Heart left ventricle (tissue), 16 donors: ENCODE results near the gene KHDC3L. TPM values are rescaled to one million over a fixed set of nuclear protein-coding genes. Genes with fewer than 3 reads are reported as not detected.

Source experiments
- ATAC-seq, 4 donors: fragments of 200-7000 bp; cut with Tn5 transposase; one replicate each; pipeline ENCODE4 v1.9.1; 2020 to 2022; ENCODE audit warnings: moderate library complexity in 4 of 4, mild to moderate bottlenecking in 3 of 4, moderate number of reproducible peaks in 1 of 4
- DNase-seq, 5 donors: peaks; one replicate each; pipeline ENCODE4 v3.0.0-alpha.2; 2020
- H3K27ac ChIP-seq, 12 donors: fragments of 200-600 bp; sonication (generic) in 4 of 12; one replicate each; pipeline versions ENCODE4 v1.5.0 to v1.8.0; 2016 to 2022; ENCODE audit warnings: mild to moderate bottlenecking in 2 of 12
- H3K27me3 ChIP-seq, 9 donors: fragments of 200-600 bp; sonication (generic) in 2 of 9; one replicate each; pipeline versions ENCODE4 v1.5.1 to v1.8.0; 2016 to 2022; ENCODE audit warnings: mild to moderate bottlenecking in 3 of 9
- H3K36me3 ChIP-seq, 9 donors: fragments of 200-600 bp; sonication (generic) in 2 of 9; one replicate each; pipeline versions ENCODE4 v1.5.0 to v1.8.0; 2018 to 2022; ENCODE audit warnings: mild to moderate bottlenecking in 2 of 9
- H3K4me1 ChIP-seq, 12 donors: fragments of 200-600 bp; sonication (generic) in 4 of 12; one replicate each; pipeline versions ENCODE4 v1.5.0 to v1.8.0; 2016 to 2022; ENCODE audit warnings: mild to moderate bottlenecking in 3 of 12
- H3K4me3 ChIP-seq, 12 donors: fragments of 200-600 bp; sonication (generic) in 4 of 12; one replicate each; pipeline versions ENCODE4 v1.5.0 to v1.8.0; 2017 to 2022; ENCODE audit warnings: mild to moderate bottlenecking in 9 of 12, moderate library complexity in 4 of 12
- H3K9me3 ChIP-seq, 12 donors: fragments of 200-600 bp; sonication (generic) in 4 of 12; one replicate each; pipeline versions ENCODE4 v1.5.0 to v1.8.0; 2016 to 2022; ENCODE audit warnings: mild to moderate bottlenecking in 1 of 12
- CTCF ChIP-seq, 12 donors: fragments of 200-600 bp; sonication (generic) in 4 of 12; IDR thresholded peaks; one replicate each; pipeline versions ENCODE4 v1.5.0 to v1.8.0; 2018 to 2022; ENCODE audit warnings: antibody characterized with exemption in 12 of 12, mild to moderate bottlenecking in 5 of 12
- POLR2A ChIP-seq, 2 donors: fragments of 450-650 bp; IDR thresholded peaks; one replicate each; pipeline ENCODE4 v1.6.1; 2017; ENCODE audit warnings: antibody characterized with exemption in 2 of 2, mild to moderate bottlenecking in 2 of 2, moderate library complexity in 2 of 2
- WGBS, 4 donors: extraction: QIAGEN DNeasy Blood & Tissue Kit in 2 of 4; methylation state at CpG; one replicate each; pipeline versions ENCODE4 v1.1.5 to v1.1.7; 2013 to 2018; 5-methylcytosine and 5-hydroxymethylcytosine counted together
- intact Hi-C, 10 donors: fragments of 100-400 bp; cut with DNase I; formaldehyde crosslinking; loops; one replicate each; pipeline versions ENCODE4 v1.11.1 to v1.14.2; 2022
- polyA plus RNA-seq, 2 donors: library from polyadenylated mRNA; stranded (reverse); fragments of 200-250 nt; gene quantifications; one replicate each; pipeline ENCODE4 v1.2.3, GENCODE V29; 2013
- total RNA-seq, 9 donors: library from RNA; depleted of rRNA in 2 of 9; stranded (reverse); fragments of >200 nt in 2 of 9; fragmentation: NEBNext Ultra II Directional in 3 of 9; extraction: Animal tissue kit (Norgen Biotek cat#: 25700) in 3 of 9; gene quantifications; one replicate each; pipeline versions ENCODE4 v1.1.0 to v1.2.4, GENCODE V29; 2016 to 2023
- donor health status: ischemic (EF 13 %, LVEDD 7.1; RV severe dilation, severe dysfunction).
- donor health status: healthy with polysubstance abuse.
- donor health status: DM: no; HTN: yes; CAD: no.
- donor health status: DM: no; HTN: no; CAD: no.
- donor health status: ischemic (EF 25% LVEDD 6.9; RV normal size, moderate dysfunction).
- donor health status: ischemic (EF 25% LVEDD 5.7; RV mildly dilated, moderate dysfunction).
- donor health status: healthy.
- donor health status: DM: yes; HTN: yes; CAD: no.
- donor health status: ischemic (EF 35%, LVEDD 5.7; RV mildly dilated, moderate dysfunction).
- donor health status: nonischemic (EF 11% LVEDD 7.7; RV severe dilation, severe dysfunction).
- donor health status: DM: yes; HTN: yes; CAD: no.
- donor health status: PGD.
- donor health status: ischemic (EF 29% LVEDD 5.4; RV normal size, mild dysfunction).
- donor health status: nonischemic (EF 23%, LVEDD 6.1; RV moderate dilation, normal function).

Gene KHDC3L
- total and polyA plus RNA-seq, 11 donors, result not detected

- no peak for TF ChIP-seq POLR2A (IDR thresholded peaks at IDR 0.05)
- TF ChIP-seq CTCF (IDR thresholded peaks at IDR 0.05), result no peak
- H3K27me3 ChIP-seq, result peaks cover 0 to 22% (median 0%) of the 10 kb centered on the region in 9 donors
- no peaks in the 10 kb centered on the region for H3K4me1 ChIP-seq
- no peaks in the 10 kb centered on the region for H3K9me3 ChIP-seq
- 68 to 77% (median 73%) methylated on average over 3 of the region's 3 CpGs for WGBS, 4 donors
- intact Hi-C loops, result loop anchor here in 5 of 10 donors (5.0 to 10.0 kb wide), 3 partner anchors 41 to 916 kb away; no protein-coding TSS in a partner anchor
- ATAC-seq (no peak), DNase-seq (no peak)
- no peaks in the 10 kb centered on the region for H3K36me3 ChIP-seq
- H3K27ac ChIP-seq, result no peak overlapping the region
- H3K4me3 ChIP-seq, result no peak overlapping the region
Observed at GRCh38 chr6:73328790-73329189, 33.7 kb upstream of the KHDC3L start.

DNA sequence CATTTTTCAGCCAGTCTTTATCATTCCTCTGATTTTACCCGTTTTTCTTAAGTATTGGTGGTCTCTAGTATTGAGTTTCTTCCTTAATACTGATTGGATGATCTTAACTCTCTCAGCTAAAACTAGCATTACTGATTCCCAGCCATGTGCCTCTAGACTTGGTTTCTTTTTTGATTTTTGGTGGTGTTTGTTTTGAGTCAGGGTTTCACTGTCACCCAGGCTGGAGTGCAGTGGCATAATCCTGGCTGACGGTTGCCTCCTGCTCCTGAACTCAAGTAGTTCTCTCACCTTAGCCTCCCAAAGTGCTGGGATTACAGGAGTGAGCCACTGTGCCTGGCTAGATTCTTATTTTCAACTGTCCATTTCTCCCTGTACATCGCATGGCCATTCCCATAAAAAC is 33.3 kb upstream of the KHDC3L start:
- DNase-seq (no peak), ATAC-seq (no peak)
- H3K36me3 ChIP-seq, result no peaks in the 10 kb centered on the region
- no peak overlapping the region for H3K4me3 ChIP-seq
- H3K4me1 ChIP-seq, result no peaks in the 10 kb centered on the region
- TF ChIP-seq POLR2A (IDR thresholded peaks at IDR 0.05) (no peak), CTCF (IDR thresholded peaks at IDR 0.05) (no peak)
- no peak overlapping the region for H3K27ac ChIP-seq
- peaks cover 0 to 22% (median 0%) of the 10 kb centered on the region in 9 donors for H3K27me3 ChIP-seq
- intact Hi-C loops, result loop anchor here in 5 of 10 donors (5.0 to 10.0 kb wide), 3 partner anchors 42 to 917 kb away; no protein-coding TSS in a partner anchor
- 59 to 66% (median 64%) methylated on average over 3 of the region's 3 CpGs for WGBS, 4 donors
- no peaks in the 10 kb centered on the region for H3K9me3 ChIP-seq

- 62 to 71% (median 65%) methylated on average over 3 of the region's 3 CpGs for WGBS, 4 donors
Observed at GRCh38 chr6:73339340-73339739, 23.1 kb upstream of the KHDC3L start.

DNA sequence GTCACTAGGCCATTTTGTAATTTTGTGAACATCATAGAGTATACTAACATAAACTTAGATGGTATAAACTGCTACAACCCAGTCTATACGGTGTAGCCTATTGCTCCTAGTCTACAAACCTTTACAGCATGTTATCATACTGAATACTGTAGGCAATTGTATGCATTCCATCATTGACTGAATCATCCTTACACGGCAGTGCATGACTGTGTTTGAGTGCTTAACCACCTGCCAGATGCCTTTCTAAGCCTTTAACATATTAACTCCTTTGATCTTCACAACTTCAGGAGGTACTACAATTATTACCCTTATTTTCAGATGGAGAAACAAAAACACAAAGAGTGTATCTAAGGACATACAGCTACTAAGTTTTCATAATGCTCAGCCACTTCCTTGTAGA is 22.4 kb upstream of the KHDC3L start:
- intact Hi-C loops, result no loop called here
- no peak for ATAC-seq
- H3K4me3 ChIP-seq, result no peak overlapping the region
- TF ChIP-seq CTCF (IDR thresholded peaks at IDR 0.05) (no peak), POLR2A (IDR thresholded peaks at IDR 0.05) (no peak)
- H3K9me3 ChIP-seq, result no peaks in the 10 kb centered on the region
- no peaks in the 10 kb centered on the region for H3K4me1 ChIP-seq
- H3K36me3 ChIP-seq, result no peaks in the 10 kb centered on the region
- DNase-seq, result no peak
- peaks cover 0 to 6% (median 0%) of the 10 kb centered on the region in 9 donors for H3K27me3 ChIP-seq
- 49 to 63% (median 59%) methylated on average over 2 of the region's 2 CpGs for WGBS, 4 donors
- no peak overlapping the region for H3K27ac ChIP-seq

More at GRCh38 chr6:73339340-73339739, 23.1 kb upstream of the KHDC3L start:
- Histone ChIP-seq H3K27me3 (peaks cover 0 to 6% (median 0%) of the 10 kb centered on the region in 9 donors), H3K36me3 (no peaks in the 10 kb centered on the region), H3K4me1 (no peaks in the 10 kb centered on the region), H3K9me3 (no peaks in the 10 kb centered on the region), H3K27ac (no peak overlapping the region), H3K4me3 (no peak overlapping the region)
- intact Hi-C loops, result no loop called here
- no peak for ATAC-seq
- DNase-seq, result no peak
- TF ChIP-seq POLR2A (IDR thresholded peaks at IDR 0.05) (no peak), CTCF (IDR thresholded peaks at IDR 0.05) (no peak)
